GM23338 (cell line): ENCODE results near the gene PHACTR1. TPM values are rescaled to one million over a fixed set of nuclear protein-coding genes. Genes with fewer than 3 reads are reported as not detected.

Source experiments
- ATAC-seq: fragments of 200-7000 bp; cut with Tn5 transposase; 3 replicates; pipeline ENCODE4 v1.9.1; 2020
- DNase-seq: peaks from one replicate; pipeline ENCODE4 v3.0.0-alpha.2; 2015; ENCODE audit warnings: low spot score
- H2AFZ ChIP-seq: fragments of 200-600 bp; sonication (generic); 2 replicates; pipeline ENCODE4 v1.8.0; 2016; ENCODE audit warnings: antibody characterized with exemption, mild to moderate bottlenecking, moderate library complexity
- H3F3A ChIP-seq: fragments of 200-600 bp; sonication (generic); replicated peaks from 2 replicates; pipeline ENCODE4 v1.8.0; 2017; ENCODE audit warnings: antibody characterized with exemption, mixed run types, low read depth
- H3K27ac ChIP-seq: fragments of 200-600 bp; sonication (generic); 2 replicates; pipeline ENCODE4 v1.6.1; 2016; ENCODE audit warnings: low read depth
- H3K27me3 ChIP-seq: fragments of 200-600 bp; sonication (generic); 2 replicates; pipeline ENCODE4 v1.8.0; 2016; ENCODE audit warnings: mild to moderate bottlenecking, mixed run types, moderate library complexity; ENCODE audit not compliant: insufficient read depth
- H3K36me3 ChIP-seq: fragments of 200-600 bp; sonication (generic); 2 replicates; pipeline ENCODE4 v1.8.0; 2016; ENCODE audit warnings: mild to moderate bottlenecking; ENCODE audit not compliant: insufficient read depth
- H3K4me1 ChIP-seq: fragments of 200-600 bp; sonication (generic); 2 replicates; pipeline ENCODE4 v1.8.0; 2016; ENCODE audit warnings: mild to moderate bottlenecking, moderate library complexity; ENCODE audit not compliant: insufficient read depth
- H3K4me2 ChIP-seq: fragments of 200-600 bp; sonication (generic); 2 replicates; pipeline ENCODE4 v1.7.1; 2017; ENCODE audit warnings: mixed run types
- H3K4me3 ChIP-seq: fragments of 200-600 bp; sonication (generic); 2 replicates; pipeline ENCODE4 v1.6.1; 2016; ENCODE audit warnings: mixed run types
- H3K79me2 ChIP-seq: fragments of 200-600 bp; sonication (generic); replicated peaks from 2 replicates; pipeline ENCODE4 v1.8.0; 2017; ENCODE audit warnings: mild to moderate bottlenecking; ENCODE audit not compliant: insufficient read depth
- H3K9me2 ChIP-seq: fragments of 200-600 bp; sonication (generic); 2 replicates; pipeline ENCODE4 v1.8.0; 2017; ENCODE audit not compliant: insufficient read depth
- H4K20me1 ChIP-seq: fragments of 200-600 bp; sonication (generic); replicated peaks from 2 replicates; pipeline ENCODE4 v1.8.0; 2017; ENCODE audit warnings: mild to moderate bottlenecking; ENCODE audit not compliant: insufficient read depth
- H3K27ac Mint-ChIP-seq: 2 replicates; pipeline ENCODE4 v1.8.0; 2020; ENCODE audit warnings: inconsistent platforms, mild to moderate bottlenecking, moderate library complexity, mixed read lengths
- H3K27me3 Mint-ChIP-seq: 3 replicates; pipeline ENCODE4 v1.8.0; 2022; ENCODE audit warnings: low read depth, mild to moderate bottlenecking, moderate library complexity, mixed read lengths, inconsistent platforms; ENCODE audit not compliant: insufficient read depth, poor library complexity
- H3K36me3 Mint-ChIP-seq: 3 replicates; pipeline ENCODE4 v1.8.0; 2021; ENCODE audit warnings: low read depth, mild to moderate bottlenecking, inconsistent platforms, moderate library complexity, mixed read lengths
- H3K4me1 Mint-ChIP-seq: 3 replicates; pipeline ENCODE4 v1.8.0; 2020; ENCODE audit warnings: mild to moderate bottlenecking, inconsistent platforms, mixed read lengths
- H3K4me3 Mint-ChIP-seq: 3 replicates; pipeline ENCODE4 v1.8.0; 2021; ENCODE audit warnings: moderate library complexity, mild to moderate bottlenecking, inconsistent platforms, mixed read lengths
- H3K9me3 Mint-ChIP-seq: 3 replicates; pipeline ENCODE4 v1.8.0; 2020; ENCODE audit warnings: moderate library complexity, mild to moderate bottlenecking, inconsistent platforms, mixed read lengths
- CREB1 ChIP-seq: fragments of 250-450 bp; sonication (Bioruptor Pico); IDR thresholded peaks from 2 replicates; pipeline ENCODE4 v1.5.0; 2020; ENCODE audit warnings: low read depth, mild to moderate bottlenecking, moderate library complexity
- CTCF ChIP-seq, 2 experiments: fragments of 200-600 bp in 1 of 2; sonication (generic) in 1 of 2; conservative IDR thresholded peaks; 2 replicates each; pipeline versions ENCODE4 v1.5.1 to v1.6.1; 2016 to 2017; ENCODE audit warnings: antibody characterized with exemption in 2 of 2, low read depth in 2 of 2, mild to moderate bottlenecking in 2 of 2, moderate library complexity in 1 of 2
- ETS1 ChIP-seq: IDR thresholded peaks from 2 replicates; pipeline ENCODE4 v1.6.1; 2016; ENCODE audit warnings: antibody characterized with exemption
- EZH2 ChIP-seq: fragments of 200-600 bp; sonication (generic); IDR thresholded peaks from one replicate; pipeline ENCODE4 v1.8.0; 2017; ENCODE audit warnings: antibody characterized with exemption, mild to moderate bottlenecking, low read depth; ENCODE audit not compliant: unreplicated experiment
- EZH2phosphoT487 ChIP-seq: fragments of 200-600 bp; sonication (generic); IDR thresholded peaks from one replicate; pipeline ENCODE4 v1.8.1; 2018; ENCODE audit warnings: antibody characterized with exemption; ENCODE audit not compliant: unreplicated experiment
- JUNB ChIP-seq: IDR thresholded peaks from one replicate; pipeline ENCODE4 v1.6.1; 2016; ENCODE audit warnings: antibody characterized with exemption; ENCODE audit not compliant: unreplicated experiment
- NANOG ChIP-seq: IDR thresholded peaks from 2 replicates; pipeline ENCODE4 v1.6.1; 2016; ENCODE audit warnings: antibody characterized with exemption, borderline replicate concordance
- POLR2AphosphoS5 ChIP-seq: IDR thresholded peaks from 2 replicates; pipeline ENCODE4 v1.6.1; 2016; ENCODE audit warnings: antibody characterized with exemption, low read depth
- REST ChIP-seq: IDR thresholded peaks from one replicate; pipeline ENCODE4 v1.6.1; 2018; ENCODE audit warnings: antibody characterized with exemption; ENCODE audit not compliant: unreplicated experiment
- STAT1 ChIP-seq: IDR thresholded peaks from one replicate; pipeline ENCODE4 v1.6.1; 2016; ENCODE audit warnings: antibody characterized with exemption; ENCODE audit not compliant: unreplicated experiment
- ZNF114 ChIP-seq: fragments of 250-450 bp; sonication (Bioruptor Pico); IDR thresholded peaks from 2 replicates; pipeline ENCODE4 v1.5.0; 2020; ENCODE audit warnings: mild to moderate bottlenecking, moderate library complexity
- ZNF331 ChIP-seq: fragments of 250-450 bp; sonication (Bioruptor Pico); IDR thresholded peaks from 2 replicates; pipeline ENCODE4 v1.5.0; 2020; ENCODE audit warnings: low read depth, mild to moderate bottlenecking, moderate library complexity
- ZNF462 ChIP-seq: fragments of 250-450 bp; sonication (Bioruptor Pico); IDR thresholded peaks from 2 replicates; pipeline ENCODE4 v1.5.0; 2020; ENCODE audit warnings: mild to moderate bottlenecking, moderate library complexity
- polyA plus RNA-seq: library from polyadenylated mRNA; unstranded; fragments of >200 nt; fragmentation: Nextera tagmentation; extraction: Ambion mirVana; gene quantifications from 2 replicates; pipeline ENCODE4 v1.2.1, GENCODE V29; 2016
- total RNA-seq: library from RNA; depleted of rRNA; stranded (reverse); fragments of >200 nt; shearing (Covaris generic); gene quantifications from 2 replicates; pipeline ENCODE4 v1.2.3, GENCODE V29; 2014

The PHACTR1 gene
- total and polyA plus RNA-seq, 2 experiments from 2014 or later = 5.9 to 19.3 TPM

DNA sequence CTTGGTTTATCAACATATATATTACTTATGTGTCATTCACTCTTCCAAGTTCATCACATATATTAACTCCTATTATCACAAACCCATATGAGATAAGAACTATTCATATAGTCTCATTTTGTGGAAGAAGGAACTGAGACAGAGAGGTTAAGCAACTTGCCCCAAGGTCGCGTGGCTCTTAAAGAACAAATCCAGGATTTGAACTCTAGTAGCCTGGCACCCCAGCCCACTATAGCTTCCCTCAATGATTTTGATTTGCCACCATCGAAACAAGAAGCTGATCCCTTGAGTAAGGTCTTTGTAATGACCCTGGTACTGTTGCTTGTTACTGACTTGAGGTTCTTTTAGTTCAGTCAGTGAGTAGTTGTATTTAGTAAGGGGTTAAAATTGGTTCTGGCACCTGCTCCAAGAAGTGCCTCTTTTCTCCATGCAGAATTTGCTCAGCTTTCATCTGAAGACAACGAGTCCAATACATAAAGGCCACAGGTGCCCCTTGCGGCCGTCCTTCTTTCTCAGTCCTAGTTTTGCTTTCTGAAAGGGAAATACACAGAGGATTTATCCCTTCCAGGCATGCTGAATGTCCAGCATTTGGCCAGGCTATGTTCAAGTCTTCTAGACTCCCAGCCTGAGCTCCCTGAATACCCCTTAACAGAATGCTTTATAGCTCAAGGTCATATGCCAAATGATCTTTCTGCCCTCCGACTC lies 358.7 kb downstream of the PHACTR1 start:
- H4K20me1 ChIP-seq = no peaks in the 10 kb centered on the region
- Mint-ChIP-seq H3K36me3 (no peaks in the 10 kb centered on the region), H3K27me3 (peaks cover 4% of the 10 kb centered on the region), H3K9me3 (no peaks in the 10 kb centered on the region), H3K27ac (no peak overlapping the region), H3K4me3 (no peak overlapping the region), H3K4me1 (peaks cover 33% of the 10 kb centered on the region)
- no peaks in the 10 kb centered on the region for H3F3A ChIP-seq
- H3K9me2 ChIP-seq = 0 out of 2 replicates have a peak, but pooled peaks cover 7% of the 10 kb centered on the region
- H3K4me1 ChIP-seq = peaks cover 15% of the 10 kb centered on the region
- DNase-seq (no peak), ATAC-seq (no peak)
- no peak overlapping the region for H3K27ac ChIP-seq
- H3K27me3 ChIP-seq = no peaks in the 10 kb centered on the region
- H3K36me3 ChIP-seq = no peaks in the 10 kb centered on the region
- no peak overlapping the region for H2AFZ ChIP-seq
- no peak overlapping the region for H3K4me3 ChIP-seq
- H3K79me2 ChIP-seq = no peaks in the 10 kb centered on the region
- H3K4me2 ChIP-seq = no peak overlapping the region
- no peak for TF ChIP-seq CTCF (conservative IDR thresholded peaks at IDR 0.05; ENCODE audit: low read depth in 2 of 2)
- no peak for TF ChIP-seq ZNF114 (CRISPR knock-in tag)
- TF ChIP-seq ZNF331 (CRISPR knock-in tag) = no peak
- no peak for TF ChIP-seq EZH2phosphoT487
- no peak for TF ChIP-seq JUNB
- no peak for TF ChIP-seq REST
- no peak for TF ChIP-seq CREB1 (CRISPR knock-in tag)
- no peak for TF ChIP-seq EZH2
- TF ChIP-seq ETS1 = no peak
- TF ChIP-seq NANOG = no peak
- TF ChIP-seq STAT1 = no peak
- no peak for TF ChIP-seq POLR2AphosphoS5
- TF ChIP-seq ZNF462 = no peak
